Colon (tissue), 2 donors: ENCODE measurements around the gene TNFRSF17.

ENCODE experiments used
- FAIRE-seq: peaks from 2 replicates; lab custom pipeline; 2012; peaks lifted over from hg19 to GRCh38; lab: Jason Lieb, UNC
- donor health status: control.
- donor health status: control.

The TNFRSF17 gene

DNA sequence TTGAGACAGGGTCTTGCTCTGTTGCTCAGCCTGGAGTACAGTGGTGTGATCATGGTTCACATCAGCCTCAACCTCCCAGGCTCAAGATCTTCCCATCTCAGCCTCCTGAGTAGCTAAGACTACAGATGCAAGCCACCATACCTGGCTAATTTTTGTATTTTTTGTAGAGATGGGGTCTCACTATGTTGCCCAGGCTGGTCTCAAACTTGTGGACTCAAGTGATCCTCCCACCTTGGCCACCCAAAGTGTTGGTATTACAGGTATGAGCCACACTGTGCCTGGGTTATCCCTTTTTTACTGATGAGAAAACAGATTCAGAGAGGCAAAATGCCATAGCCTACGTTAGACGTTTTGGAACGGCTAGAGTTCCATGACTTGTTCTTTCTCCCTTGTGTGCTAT is 41.6 kb downstream of the TNFRSF17 start:
- no peak for FAIRE-seq

DNA sequence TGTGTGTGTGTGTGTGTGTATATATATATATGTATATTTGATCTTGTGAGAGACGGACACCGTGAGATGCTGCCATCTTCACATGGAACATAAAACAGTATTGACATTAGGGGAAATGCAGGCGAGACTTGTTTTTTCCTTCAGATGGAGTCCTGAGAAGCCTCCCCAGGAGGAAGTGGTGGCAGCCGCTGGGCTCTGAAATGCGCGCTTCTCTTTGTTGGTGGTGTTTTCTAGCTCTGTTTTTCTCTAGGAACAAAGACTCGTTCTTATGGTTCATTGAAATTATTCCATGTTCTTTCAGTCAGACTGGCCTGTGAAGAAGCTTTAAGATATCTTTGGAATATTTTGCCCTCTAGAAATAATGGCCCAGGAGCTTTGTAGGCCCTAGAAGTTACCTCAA is 44.5 kb downstream of the TNFRSF17 start:
- FAIRE-seq, result no peak

GRCh38 chr16:12009922-12010321 is 44.9 kb downstream of the TNFRSF17 start:
- no peak for FAIRE-seq

DNA sequence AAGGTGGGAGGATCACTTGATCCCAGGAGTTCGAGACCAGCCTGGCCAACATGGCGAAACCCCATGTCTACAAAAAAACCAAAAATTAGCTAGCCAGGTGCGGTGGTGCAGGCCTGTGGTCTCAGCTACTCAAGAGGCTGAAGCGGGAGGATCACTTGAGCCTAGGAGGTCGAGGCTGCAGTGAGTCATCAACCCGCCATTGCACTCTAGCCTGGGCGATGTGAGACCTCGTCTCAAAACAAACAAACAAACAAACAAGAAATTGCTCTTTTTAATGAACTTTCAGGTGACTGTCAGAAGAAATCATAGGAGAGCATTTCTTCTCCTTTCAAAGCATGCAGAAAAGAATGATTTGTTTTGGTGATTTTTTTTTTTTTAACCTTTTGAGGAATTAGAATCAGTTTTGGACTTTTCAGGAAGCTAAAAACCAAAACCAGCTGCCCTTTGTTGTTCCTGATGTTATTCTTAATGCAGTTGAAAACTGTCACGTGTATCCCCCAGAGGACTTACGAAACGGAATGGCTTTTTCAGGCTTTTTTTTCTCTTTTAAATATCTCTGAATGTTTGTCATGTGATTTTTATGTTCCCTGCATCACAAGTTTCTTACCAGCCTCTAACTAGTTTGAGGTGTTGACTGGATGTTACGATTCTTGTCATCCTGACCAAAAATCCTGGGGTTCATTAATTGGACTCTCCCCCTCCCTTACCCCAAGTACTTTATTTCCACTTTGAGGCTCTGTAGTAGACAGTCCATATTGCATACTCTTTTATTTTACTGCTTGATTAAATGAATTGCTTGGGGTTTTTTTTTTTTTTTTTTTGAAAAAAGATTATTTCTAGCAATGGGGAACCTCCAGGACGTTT is 45.6 kb downstream of the TNFRSF17 start:
- no peak for FAIRE-seq

GRCh38 chr16:12011565-12011964 is 46.6 kb downstream of the TNFRSF17 start:
- no peak for FAIRE-seq

DNA sequence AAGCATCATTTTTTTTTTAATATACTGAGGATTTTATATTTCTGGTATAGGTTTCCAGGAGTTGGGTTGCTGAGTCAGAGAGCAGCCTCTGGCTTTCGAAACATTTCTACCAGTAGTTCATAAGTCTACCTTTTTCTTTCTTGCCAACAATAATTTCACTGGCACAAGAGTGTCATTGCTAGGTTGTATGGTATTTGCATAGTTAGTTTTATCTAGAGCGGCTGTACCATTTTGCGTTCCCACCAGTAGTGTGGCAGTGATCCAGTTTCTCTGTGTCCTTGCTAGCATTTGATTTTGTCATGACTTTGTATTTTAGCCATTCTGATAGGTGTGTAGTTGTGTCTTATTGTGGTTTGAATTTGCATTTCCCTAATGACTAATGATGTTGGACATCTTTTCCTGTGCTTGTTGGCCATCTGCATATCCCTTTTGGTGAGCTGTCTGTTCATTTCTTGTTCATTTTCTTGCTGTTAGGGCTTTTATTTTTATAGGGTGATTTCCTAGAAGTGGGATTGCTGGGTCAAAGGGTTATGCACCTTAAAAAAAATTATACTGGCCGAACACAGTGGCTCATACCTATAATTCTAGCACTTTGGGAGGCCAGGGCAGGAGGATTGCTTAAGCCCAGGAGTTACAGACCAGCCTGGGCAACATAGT is 51.4 kb downstream of the TNFRSF17 start:
- no peak for FAIRE-seq

GRCh38 chr16:12017558-12017957 is 52.5 kb downstream of the TNFRSF17 start:
- FAIRE-seq, result no peak
